ENCODE measurements around the gene COL7A1. TPM values are rescaled to one million over a fixed set of nuclear protein-coding genes. Genes with fewer than 3 reads are reported as not detected.

The COL7A1 gene
- total RNA-seq, 1 donor from 2014 or later = 1.5 TPM

GRCh38 chr3:48584836-48585235 lies 10.3 kb downstream of the COL7A1 start:
- CTCF ChIA-PET = no interaction called here
- DNase-seq (no peak), ATAC-seq (ENCODE audit: low read depth) (no peak)
- no peaks in the 10 kb centered on the region for H3K4me1 Mint-ChIP-seq
- no peak overlapping the region for H3K4me3 Mint-ChIP-seq
- intact Hi-C loops (cut with micrococcal nuclease) = no loop called here
- no peaks in the 10 kb centered on the region for H3K9me3 Mint-ChIP-seq
- TF ChIP-seq CTCF (IDR thresholded peaks at IDR 0.05) = no peak
- no peak overlapping the region for H3K27ac Mint-ChIP-seq
- no peaks in the 10 kb centered on the region for H3K36me3 Mint-ChIP-seq (ENCODE audit: low read depth)
- peaks cover 25% of the 10 kb centered on the region for H3K27me3 Mint-ChIP-seq
- POLR2A ChIA-PET = interaction anchor here (0.6 kb wide), 1 partner anchor 1384 kb away, joined by 6 read pairs; no protein-coding TSS in a partner anchor

- intact Hi-C loops (cut with micrococcal nuclease) = no loop called here
- no peak overlapping the region for H3K4me3 Mint-ChIP-seq
- H3K9me3 Mint-ChIP-seq = no peaks in the 10 kb centered on the region
- H3K27ac Mint-ChIP-seq = no peak overlapping the region
- TF ChIP-seq CTCF (IDR thresholded peaks at IDR 0.05) = no peak
- DNase-seq = no peak
- no peaks in the 10 kb centered on the region for H3K36me3 Mint-ChIP-seq (ENCODE audit: low read depth)
- ATAC-seq (ENCODE audit: low read depth) = no peak
- peaks cover 3% of the 10 kb centered on the region for H3K27me3 Mint-ChIP-seq
- ChIA-PET CTCF (no interaction called here), POLR2A (no interaction called here)
- H3K4me1 Mint-ChIP-seq = no peaks in the 10 kb centered on the region
These were observed 13.3 kb downstream of the COL7A1 start for GRCh38 chr3:48581621-48582481.

- no peak for DNase-seq
- Mint-ChIP-seq H3K36me3 (ENCODE audit: low read depth) (no peaks in the 10 kb centered on the region), H3K27ac (no peak overlapping the region), H3K27me3 (peaks cover 1% of the 10 kb centered on the region), H3K4me1 (no peaks in the 10 kb centered on the region), H3K4me3 (no peak overlapping the region), H3K9me3 (no peaks in the 10 kb centered on the region)
- ATAC-seq (ENCODE audit: low read depth) = no peak
- intact Hi-C loops (cut with micrococcal nuclease) = no loop called here
- POLR2A ChIA-PET = no interaction called here
- no peak for TF ChIP-seq CTCF (IDR thresholded peaks at IDR 0.05)
- CTCF ChIA-PET = no interaction called here
These were observed 18.5 kb downstream of the COL7A1 start for GRCh38 chr3:48576647-48577046.

GRCh38 chr3:48575366-48575765 lies 19.8 kb downstream of the COL7A1 start:
- DNase-seq (no peak), ATAC-seq (ENCODE audit: low read depth) (no peak)
- CTCF ChIA-PET = no interaction called here
- Mint-ChIP-seq H3K36me3 (ENCODE audit: low read depth) (no peaks in the 10 kb centered on the region), H3K27ac (no peak overlapping the region), H3K9me3 (no peaks in the 10 kb centered on the region), H3K27me3 (no peaks in the 10 kb centered on the region), H3K4me3 (no peak overlapping the region), H3K4me1 (no peaks in the 10 kb centered on the region)
- intact Hi-C loops (cut with micrococcal nuclease) = no loop called here
- TF ChIP-seq CTCF (IDR thresholded peaks at IDR 0.05) = no peak
- POLR2A ChIA-PET = no interaction called here

GRCh38 chr3:48573973-48574585 lies 21.1 kb downstream of the COL7A1 start:
- DNase-seq = no peak
- H3K27ac Mint-ChIP-seq = no peak overlapping the region
- intact Hi-C loops (cut with micrococcal nuclease) = no loop called here
- POLR2A ChIA-PET = no interaction called here
- CTCF ChIA-PET = no interaction called here
- no peaks in the 10 kb centered on the region for H3K36me3 Mint-ChIP-seq (ENCODE audit: low read depth)
- ATAC-seq (ENCODE audit: low read depth) = no peak
- no peaks in the 10 kb centered on the region for H3K4me1 Mint-ChIP-seq
- no peak overlapping the region for H3K4me3 Mint-ChIP-seq
- H3K27me3 Mint-ChIP-seq = no peaks in the 10 kb centered on the region
- no peak for TF ChIP-seq CTCF (IDR thresholded peaks at IDR 0.05)
- H3K9me3 Mint-ChIP-seq = no peaks in the 10 kb centered on the region
